B cell (primary cell): Measurements from ENCODE around the gene ZNF222. TPM values are rescaled to one million over a fixed set of nuclear protein-coding genes. Genes with fewer than 3 reads are reported as not detected.

ENCODE experiments used
- ATAC-seq: fragments of 200-7000 bp; cut with Tn5 transposase; one replicate; pipeline ENCODE4 v1.10.0; 2021; ENCODE audit warnings: low read depth, mild to moderate bottlenecking, moderate number of reproducible peaks, moderate library complexity
- CTCF ChIA-PET: fragments of 350-600 bp; sonication (Branson Sonifier 250); formaldehyde crosslinking; loops from one replicate; lab custom pipeline; 2021; ENCODE audit warnings: antibody characterized with exemption, inconsistent platforms; lab: Charles Lee
- POLR2A ChIA-PET: fragments of 350-600 bp; sonication (Branson Sonifier 250); formaldehyde crosslinking; loops from one replicate; lab custom pipeline; 2021; ENCODE audit warnings: antibody characterized with exemption; lab: Charles Lee
- DNase-seq: peaks from one replicate; pipeline ENCODE4 v3.0.0; 2013
- H2AFZ ChIP-seq: 2 replicates; pipeline ENCODE4 v1.6.1; 2012; ENCODE audit warnings: mild to moderate bottlenecking, low read depth, low read length; ENCODE audit not compliant: insufficient read depth, poor library complexity, severe bottlenecking
- H3K27ac ChIP-seq, 2 donors: 1 replicate in 1 of 2; 2 replicates in 1 of 2; pipeline ENCODE4 v1.5.1; 2012 to 2013; ENCODE audit warnings: low read length in 2 of 2, mild to moderate bottlenecking in 2 of 2, moderate library complexity in 1 of 2
- H3K27me3 ChIP-seq, 4 experiments: fragments of 200-600 bp in 1 of 4; sonication (generic) in 1 of 4; replicated peaks in 1 of 4; 1 replicate in 2 of 4; 2 replicates in 2 of 4; pipeline versions ENCODE4 v1.6.1 to v1.7.0; 2013 to 2016; ENCODE audit warnings: low read length in 3 of 4, mild to moderate bottlenecking in 2 of 4, mixed read lengths in 1 of 4, moderate library complexity in 1 of 4; ENCODE audit not compliant: insufficient read depth in 4 of 4, control insufficient read depth in 3 of 4; ENCODE audit errors: control extremely low read depth in 1 of 4
- H3K36me3 ChIP-seq, 2 experiments: replicated peaks in 1 of 2; 1 replicate in 1 of 2; 2 replicates in 1 of 2; pipeline versions ENCODE4 v1.6.1 to v1.7.1; 2013; ENCODE audit warnings: low read length in 1 of 2; ENCODE audit not compliant: insufficient read depth in 2 of 2, control insufficient read depth in 1 of 2; ENCODE audit errors: control extremely low read depth in 1 of 2, extremely low read depth in 1 of 2
- H3K4me1 ChIP-seq, 2 donors: fragments of 200-600 bp in 1 of 2; sonication (generic) in 1 of 2; 1 replicate in 1 of 2; 2 replicates in 1 of 2; pipeline versions ENCODE4 v1.5.1 to v1.6.1; 2013 to 2017; ENCODE audit warnings: low read length in 2 of 2; ENCODE audit not compliant: control insufficient read depth in 2 of 2, insufficient read depth in 2 of 2
- H3K4me2 ChIP-seq: replicated peaks from 2 replicates; pipeline ENCODE3; 2012; ENCODE audit warnings: mild to moderate bottlenecking, low read depth, low read length; ENCODE audit not compliant: poor library complexity, severe bottlenecking
- H3K4me3 ChIP-seq, 5 experiments: fragments of 200-600 bp in 1 of 5; sonication (generic) in 1 of 5; 1 replicate in 3 of 5; 2 replicates in 2 of 5; pipeline versions ENCODE4 v1.5.1 to v1.7.0; 2011 to 2016; ENCODE audit warnings: low read length in 4 of 5, mild to moderate bottlenecking in 4 of 5, low read depth in 2 of 5, control low read depth in 1 of 5, moderate library complexity in 1 of 5; ENCODE audit not compliant: insufficient read depth in 1 of 5; ENCODE audit errors: control extremely low read depth in 1 of 5, extremely low read depth in 1 of 5
- H3K79me2 ChIP-seq: fragments of 200-600 bp; sonication (generic); one replicate; pipeline ENCODE4 v1.6.0; 2016; ENCODE audit warnings: low read length; ENCODE audit not compliant: control insufficient read depth, insufficient read depth
- H3K9ac ChIP-seq: fragments of 200-600 bp; sonication (generic); 2 replicates; pipeline ENCODE4 v1.6.1; 2017; ENCODE audit warnings: mild to moderate bottlenecking, low read length, moderate library complexity
- H3K9me3 ChIP-seq, 3 donors: one replicate each; pipeline versions ENCODE4 v1.6.1 to v1.7.1; 2013; ENCODE audit warnings: low read length in 2 of 3; ENCODE audit not compliant: control insufficient read depth in 2 of 3, insufficient read depth in 1 of 3; ENCODE audit errors: control extremely low read depth in 1 of 3
- H4K20me1 ChIP-seq: 2 replicates; pipeline ENCODE4 v1.6.0; 2012; ENCODE audit warnings: mild to moderate bottlenecking, low read length; ENCODE audit not compliant: insufficient read depth, control insufficient read depth, poor library complexity, severe bottlenecking
- H3K27ac Mint-ChIP-seq: one replicate; pipeline ENCODE4 v1.8.0; 2021; ENCODE audit warnings: mixed read lengths
- H3K27me3 Mint-ChIP-seq: one replicate; pipeline ENCODE4 v1.8.0; 2021; ENCODE audit warnings: mixed read lengths
- H3K4me1 Mint-ChIP-seq: one replicate; pipeline ENCODE4 v1.8.0; 2021; ENCODE audit warnings: mixed read lengths
- H3K4me3 Mint-ChIP-seq: one replicate; pipeline ENCODE4 v1.8.0; 2021; ENCODE audit warnings: mixed read lengths
- H3K9me3 Mint-ChIP-seq: one replicate; pipeline ENCODE4 v1.8.0; 2022; ENCODE audit warnings: mixed read lengths; ENCODE audit not compliant: insufficient read depth
- EZH2 ChIP-seq: IDR thresholded peaks from 2 replicates; pipeline ENCODE4 v1.6.1; 2012; ENCODE audit warnings: borderline replicate concordance, low read depth, mild to moderate bottlenecking, moderate library complexity, low read length; ENCODE audit not compliant: insufficient read depth, poor library complexity, severe bottlenecking
- WGBS: methylation state at CpG from one replicate; pipeline ENCODE4 v1.1.5; 2013; ENCODE audit warnings: missing lambda C conversion rate; ENCODE audit not compliant: insufficient coverage; 5-methylcytosine and 5-hydroxymethylcytosine counted together
- intact Hi-C: fragments of 100-400 bp; cut with micrococcal nuclease; formaldehyde crosslinking; loops from one replicate; pipeline ENCODE4 v1.10.0; 2022
- polyA plus RNA-seq: library from polyadenylated mRNA; depleted of rRNA; stranded (reverse); fragments of >200 nt; gene quantifications from 2 replicates; pipeline ENCODE4 v1.2.3, GENCODE V29; 2012
- total RNA-seq, 2 donors: library from RNA; stranded (reverse); fragments of 120-200 nt in 1 of 2; gene quantifications; 1 replicate in 1 of 2; 2 replicates in 1 of 2; pipeline versions ENCODE4 v1.2.3 to v1.2.4, GENCODE V29; 2013 to 2022
- TF ChIP-seq, protein P1 (sequence below): fragments of 200-600 bp; IDR thresholded peaks from one replicate; pipeline ENCODE4 v1.8.0; 2022; ENCODE audit warnings: antibody characterized with exemption, mild to moderate bottlenecking

ZNF222 gene
- total and polyA plus RNA-seq, 2 donors (not counting 1 experiment from before 2014, with no cell fraction given): 2.5 to 7.5 TPM

DNA sequence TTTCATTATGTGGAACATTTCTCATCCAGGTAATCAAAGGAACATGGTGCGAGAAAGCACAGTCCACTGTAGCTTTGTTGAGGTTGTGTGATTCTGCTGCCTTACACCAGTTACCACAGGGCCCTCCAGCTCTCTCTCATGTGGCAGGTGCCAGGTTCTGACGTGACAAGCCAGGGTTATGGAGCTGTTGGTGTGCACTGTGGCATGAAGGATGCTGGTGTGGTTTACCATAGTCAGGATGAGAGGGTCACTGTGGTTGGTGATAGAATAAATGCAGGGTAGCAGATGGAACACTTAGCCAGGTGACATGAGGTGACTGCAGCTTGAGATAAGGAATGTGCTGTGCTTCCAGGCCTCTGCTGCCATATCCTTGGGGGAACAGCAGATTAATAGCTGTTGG, 34.0 kb downstream of the ZNF222 start:
- Histone ChIP-seq H3K79me2 (no peaks in the 10 kb centered on the region), H4K20me1 (no peaks in the 10 kb centered on the region), H2AFZ (no peak overlapping the region), H3K9ac (no peak overlapping the region), H3K27ac (no peak overlapping the region), H3K27me3 (no peaks in the 10 kb centered on the region), H3K4me1 (no peaks in the 10 kb centered on the region), H3K4me3 (no peak overlapping the region), H3K36me3 (peaks cover 3 to 25% of the 10 kb centered on the region in 2 experiments), H3K9me3 (peaks cover 0 to 27% (median 0%) of the 10 kb centered on the region in 3 donors), H3K4me2 (no peak overlapping the region)
- ChIA-PET CTCF (no interaction called here), POLR2A (no interaction called here)
- TF ChIP-seq EZH2: no peak
- TF ChIP-seq, protein P1, sequence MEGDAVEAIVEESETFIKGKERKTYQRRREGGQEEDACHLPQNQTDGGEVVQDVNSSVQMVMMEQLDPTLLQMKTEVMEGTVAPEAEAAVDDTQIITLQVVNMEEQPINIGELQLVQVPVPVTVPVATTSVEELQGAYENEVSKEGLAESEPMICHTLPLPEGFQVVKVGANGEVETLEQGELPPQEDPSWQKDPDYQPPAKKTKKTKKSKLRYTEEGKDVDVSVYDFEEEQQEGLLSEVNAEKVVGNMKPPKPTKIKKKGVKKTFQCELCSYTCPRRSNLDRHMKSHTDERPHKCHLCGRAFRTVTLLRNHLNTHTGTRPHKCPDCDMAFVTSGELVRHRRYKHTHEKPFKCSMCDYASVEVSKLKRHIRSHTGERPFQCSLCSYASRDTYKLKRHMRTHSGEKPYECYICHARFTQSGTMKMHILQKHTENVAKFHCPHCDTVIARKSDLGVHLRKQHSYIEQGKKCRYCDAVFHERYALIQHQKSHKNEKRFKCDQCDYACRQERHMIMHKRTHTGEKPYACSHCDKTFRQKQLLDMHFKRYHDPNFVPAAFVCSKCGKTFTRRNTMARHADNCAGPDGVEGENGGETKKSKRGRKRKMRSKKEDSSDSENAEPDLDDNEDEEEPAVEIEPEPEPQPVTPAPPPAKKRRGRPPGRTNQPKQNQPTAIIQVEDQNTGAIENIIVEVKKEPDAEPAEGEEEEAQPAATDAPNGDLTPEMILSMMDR: no peak
- peaks cover 1% of the 10 kb centered on the region for H3K9me3 Mint-ChIP-seq
- DNase-seq (no peak), ATAC-seq (no peak)
- WGBS: 14% methylated on average over 2 of the region's 2 CpGs
- H3K4me3 Mint-ChIP-seq: no peak overlapping the region
- H3K27ac Mint-ChIP-seq: no peak overlapping the region
- H3K4me1 Mint-ChIP-seq: no peaks in the 10 kb centered on the region
- intact Hi-C loops: no loop called here
- no peaks in the 10 kb centered on the region for H3K27me3 Mint-ChIP-seq

DNA sequence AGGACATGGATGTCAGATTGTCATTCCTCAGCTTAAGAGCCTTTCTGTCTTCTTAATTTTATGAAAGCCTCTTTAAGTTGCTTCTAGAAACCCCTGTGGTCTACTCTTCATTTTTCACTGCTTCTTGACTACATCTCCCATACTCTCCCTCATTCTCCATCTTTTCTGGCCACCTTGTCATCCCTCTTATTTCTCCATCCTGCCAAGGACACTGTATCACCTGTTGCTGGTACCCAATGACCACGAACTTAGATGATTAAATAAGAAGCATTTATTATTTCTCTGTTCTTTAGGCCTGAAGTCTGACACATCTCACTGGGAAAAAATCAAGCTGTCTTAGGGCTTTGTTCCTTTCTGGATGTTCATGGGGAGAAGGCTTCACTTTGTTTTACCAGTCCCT, 35.9 kb downstream of the ZNF222 start:
- TF ChIP-seq EZH2: no peak
- TF ChIP-seq, protein P1: no peak
- no peaks in the 10 kb centered on the region for H4K20me1 ChIP-seq
- ChIA-PET POLR2A (no interaction called here), CTCF (no interaction called here)
- no peak overlapping the region for H3K27ac Mint-ChIP-seq
- no peak overlapping the region for H2AFZ ChIP-seq
- H3K36me3 ChIP-seq: peaks cover 3 to 25% of the 10 kb centered on the region in 2 experiments
- no CpG with 5 or more reads among the region's 1 CpG for WGBS
- H3K9me3 ChIP-seq: peaks cover 2 to 33% (median 9%) of the 10 kb centered on the region in 3 donors
- H3K4me3 ChIP-seq: no peak overlapping the region
- no peaks in the 10 kb centered on the region for H3K27me3 Mint-ChIP-seq
- H3K9ac ChIP-seq: no peak overlapping the region
- H3K27ac ChIP-seq: no peak overlapping the region
- DNase-seq (no peak), ATAC-seq (no peak)
- H3K4me1 Mint-ChIP-seq: no peaks in the 10 kb centered on the region
- no peaks in the 10 kb centered on the region for H3K27me3 ChIP-seq
- peaks cover 3% of the 10 kb centered on the region for H3K9me3 Mint-ChIP-seq
- H3K4me1 ChIP-seq: no peaks in the 10 kb centered on the region
- intact Hi-C loops: no loop called here
- no peak overlapping the region for H3K4me3 Mint-ChIP-seq
- no peak overlapping the region for H3K4me2 ChIP-seq
- no peaks in the 10 kb centered on the region for H3K79me2 ChIP-seq
